Brain microvascular endothelial cell (primary cell): ENCODE measurements around the gene AGK.

Experiments
- DNase-seq: peaks from one replicate; pipeline ENCODE4 v3.0.0-alpha.2; 2020
- H3K27ac ChIP-seq: fragments of 250-450 bp; sonication (Bioruptor Pico); 2 replicates; pipeline ENCODE4 v1.5.1; 2020; ENCODE audit warnings: mild to moderate bottlenecking, moderate library complexity
- H3K27me3 ChIP-seq: fragments of 250-450 bp; sonication (Bioruptor Pico); replicated peaks from 2 replicates; pipeline ENCODE4 v1.5.1; 2020; ENCODE audit warnings: mild to moderate bottlenecking
- H3K36me3 ChIP-seq: fragments of 250-450 bp; sonication (Bioruptor Pico); replicated peaks from 2 replicates; pipeline ENCODE4 v1.5.1; 2020; ENCODE audit warnings: mild to moderate bottlenecking
- H3K4me3 ChIP-seq: 2 replicates; pipeline ENCODE4 v1.5.1; 2011; ENCODE audit warnings: low read depth, mild to moderate bottlenecking, control low read depth, low read length, moderate library complexity
- in situ Hi-C: cut with HindIII; loops from 2 replicates; pipeline ENCODE4 v1.10.0; 2017; ENCODE audit warnings: low sequenced_read_pairs, low pct_ligation_motif_present
- TF ChIP-seq, protein P1 (sequence below): IDR thresholded peaks from 2 replicates; pipeline ENCODE4 v1.5.1; 2011; ENCODE audit warnings: low read depth, mild to moderate bottlenecking, moderate library complexity, low read length, control low read depth, inconsistent platforms; ENCODE audit errors: missing control alignments

Gene AGK

GRCh38 chr7:141585592-141586510 lies 34.6 kb downstream of the AGK start:
- Histone ChIP-seq H3K4me3 (no peak overlapping the region), H3K27me3 (no peaks in the 10 kb centered on the region), H3K27ac (peak overlapping the region; percentile 87), H3K36me3 (no peaks in the 10 kb centered on the region)
- peak; percentile 94 for DNase-seq
- in situ Hi-C loops = no loop called here
- TF ChIP-seq, protein P1, sequence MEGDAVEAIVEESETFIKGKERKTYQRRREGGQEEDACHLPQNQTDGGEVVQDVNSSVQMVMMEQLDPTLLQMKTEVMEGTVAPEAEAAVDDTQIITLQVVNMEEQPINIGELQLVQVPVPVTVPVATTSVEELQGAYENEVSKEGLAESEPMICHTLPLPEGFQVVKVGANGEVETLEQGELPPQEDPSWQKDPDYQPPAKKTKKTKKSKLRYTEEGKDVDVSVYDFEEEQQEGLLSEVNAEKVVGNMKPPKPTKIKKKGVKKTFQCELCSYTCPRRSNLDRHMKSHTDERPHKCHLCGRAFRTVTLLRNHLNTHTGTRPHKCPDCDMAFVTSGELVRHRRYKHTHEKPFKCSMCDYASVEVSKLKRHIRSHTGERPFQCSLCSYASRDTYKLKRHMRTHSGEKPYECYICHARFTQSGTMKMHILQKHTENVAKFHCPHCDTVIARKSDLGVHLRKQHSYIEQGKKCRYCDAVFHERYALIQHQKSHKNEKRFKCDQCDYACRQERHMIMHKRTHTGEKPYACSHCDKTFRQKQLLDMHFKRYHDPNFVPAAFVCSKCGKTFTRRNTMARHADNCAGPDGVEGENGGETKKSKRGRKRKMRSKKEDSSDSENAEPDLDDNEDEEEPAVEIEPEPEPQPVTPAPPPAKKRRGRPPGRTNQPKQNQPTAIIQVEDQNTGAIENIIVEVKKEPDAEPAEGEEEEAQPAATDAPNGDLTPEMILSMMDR = no peak

GRCh38 chr7:141586878-141587277 lies 35.7 kb downstream of the AGK start:
- no peak for DNase-seq
- TF ChIP-seq, protein P1 = no peak
- Histone ChIP-seq H3K36me3 (no peaks in the 10 kb centered on the region), H3K27me3 (no peaks in the 10 kb centered on the region), H3K4me3 (no peak overlapping the region), H3K27ac (peak overlapping the region; percentile 87)
- in situ Hi-C loops = no loop called here

DNA sequence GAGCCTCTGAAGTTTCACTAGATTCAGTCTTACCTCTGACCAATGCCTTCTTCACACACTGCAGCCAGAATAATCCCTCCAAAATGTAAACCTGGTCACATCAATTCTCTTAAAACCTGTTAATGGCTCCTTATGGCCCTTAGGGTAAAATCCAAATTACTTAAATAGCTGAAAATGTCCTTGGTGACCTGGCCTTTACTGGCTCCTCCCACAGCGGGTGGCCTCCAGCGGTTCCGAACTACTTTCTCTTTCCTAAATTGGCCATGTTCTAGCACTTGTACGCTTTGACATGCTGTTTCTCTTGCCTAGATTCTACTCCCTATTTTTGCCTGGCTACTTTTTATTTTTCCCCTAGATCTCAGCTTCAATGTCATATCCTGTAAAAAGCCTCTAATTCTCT lies 36.1 kb downstream of the AGK start:
- Histone ChIP-seq H3K27ac (peak overlapping the region; percentile 87), H3K4me3 (no peak overlapping the region), H3K27me3 (no peaks in the 10 kb centered on the region), H3K36me3 (no peaks in the 10 kb centered on the region)
- no peak for DNase-seq
- TF ChIP-seq, protein P1 = no peak
- in situ Hi-C loops = no loop called here

- in situ Hi-C loops = no loop called here
- TF ChIP-seq, protein P1 = no peak
- Histone ChIP-seq H3K27me3 (no peaks in the 10 kb centered on the region), H3K36me3 (no peaks in the 10 kb centered on the region), H3K27ac (no peak overlapping the region), H3K4me3 (no peak overlapping the region)
- no peak for DNase-seq
These were observed 37.7 kb downstream of the AGK start for GRCh38 chr7:141588912-141589311.

DNA sequence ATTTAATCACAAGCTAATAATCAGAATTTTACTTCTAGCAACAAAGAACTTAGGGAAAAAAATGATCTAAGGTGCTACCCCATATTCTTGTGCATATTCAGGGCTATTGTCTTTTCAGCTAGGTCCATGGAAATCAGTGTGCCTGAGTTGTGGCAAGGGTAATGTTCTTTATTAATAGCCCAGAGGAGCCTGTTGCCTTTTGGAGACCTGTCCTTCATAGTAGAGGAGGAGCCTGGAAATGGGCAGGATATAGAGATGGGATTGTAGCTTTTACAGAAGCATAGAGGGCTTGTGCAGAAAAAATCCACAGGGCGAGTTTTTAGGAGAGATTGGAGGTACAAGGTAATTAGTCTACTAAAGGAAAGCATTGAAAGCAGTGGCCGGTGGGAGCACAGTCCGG lies 38.9 kb downstream of the AGK start:
- DNase-seq = no peak
- Histone ChIP-seq H3K27me3 (no peaks in the 10 kb centered on the region), H3K4me3 (no peak overlapping the region), H3K27ac (no peak overlapping the region), H3K36me3 (no peaks in the 10 kb centered on the region)
- in situ Hi-C loops = no loop called here
- TF ChIP-seq, protein P1 = no peak
